Testis (tissue), 2 donors: Measurements from ENCODE around the gene RAB3GAP2.

Experiments
- CTCF ChIP-seq, 3 experiments: fragments of 450-650 bp in 2 of 3; fragments of 200-600 bp in 1 of 3; sonication (generic) in 1 of 3; IDR thresholded peaks; one replicate each; pipeline ENCODE4 v1.5.1; 2016 to 2019; ENCODE audit warnings: antibody characterized with exemption in 3 of 3, mild to moderate bottlenecking in 2 of 3, moderate library complexity in 1 of 3
- POLR2A ChIP-seq: fragments of 450-650 bp; IDR thresholded peaks from one replicate; pipeline ENCODE4 v1.6.1; 2017; ENCODE audit warnings: antibody characterized with exemption, mild to moderate bottlenecking, moderate library complexity

GRCh38 chr1:220198186-220199005, 73.9 kb downstream of the RAB3GAP2 start:
- no peak for TF ChIP-seq POLR2A
- no peak for TF ChIP-seq CTCF (IDR thresholded peaks at IDR 0.05)
